ENCODE data around the gene KLHL3.

Gene KLHL3

GRCh38 chr5:137708796-137709559 lies 26.9 kb downstream of the KLHL3 start:
- no peak for DNase-seq (ENCODE audit: low read depth in 3 of 3)

GRCh38 chr5:137708062-137708461 lies 27.8 kb downstream of the KLHL3 start:
- DNase-seq (ENCODE audit: low read depth in 3 of 3): no peak

GRCh38 chr5:137706841-137707240 lies 29.0 kb downstream of the KLHL3 start:
- no peak for DNase-seq (ENCODE audit: low read depth in 3 of 3)

- no peak for DNase-seq (ENCODE audit: low read depth in 3 of 3)
Observed at GRCh38 chr5:137705106-137705505, 30.8 kb downstream of the KLHL3 start.

- DNase-seq (ENCODE audit: low read depth in 3 of 3): no peak
Observed at GRCh38 chr5:137703565-137703964, 32.3 kb downstream of the KLHL3 start.

- no peak for DNase-seq (ENCODE audit: low read depth in 3 of 3)
Observed at GRCh38 chr5:137700282-137700680, 35.6 kb downstream of the KLHL3 start.

- DNase-seq (ENCODE audit: low read depth in 3 of 3): no peak
Observed at GRCh38 chr5:137699336-137700281, 36.3 kb downstream of the KLHL3 start.

- DNase-seq (ENCODE audit: low read depth in 3 of 3): peak in 1 of 3 experiments; percentile 10
Observed at GRCh38 chr5:137696481-137696880, 39.4 kb downstream of the KLHL3 start.

GRCh38 chr5:137695651-137696428 lies 40.0 kb downstream of the KLHL3 start:
- DNase-seq (ENCODE audit: low read depth in 3 of 3): no peak

GRCh38 chr5:137693951-137694721 lies 41.8 kb downstream of the KLHL3 start:
- no peak for DNase-seq (ENCODE audit: low read depth in 3 of 3)

GRCh38 chr5:137693307-137693950 lies 42.5 kb downstream of the KLHL3 start:
- DNase-seq (ENCODE audit: low read depth in 3 of 3): no peak

- no peak for DNase-seq (ENCODE audit: low read depth in 3 of 3)
Observed at GRCh38 chr5:137689306-137689705, 46.6 kb downstream of the KLHL3 start.

- DNase-seq (ENCODE audit: low read depth in 3 of 3): no peak
Observed at GRCh38 chr5:137688210-137688840, 47.6 kb downstream of the KLHL3 start.

GRCh38 chr5:137684761-137685160 lies 51.1 kb downstream of the KLHL3 start:
- no peak for DNase-seq (ENCODE audit: low read depth in 3 of 3)

GRCh38 chr5:137681191-137681590 lies 54.7 kb downstream of the KLHL3 start:
- no peak for DNase-seq (ENCODE audit: low read depth in 3 of 3)

GRCh38 chr5:137679910-137680309 lies 56.0 kb downstream of the KLHL3 start:
- DNase-seq (ENCODE audit: low read depth in 3 of 3): no peak

- no peak for DNase-seq (ENCODE audit: low read depth in 3 of 3)
Observed at GRCh38 chr5:137679195-137679594, 56.7 kb downstream of the KLHL3 start.

GRCh38 chr5:137672881-137673280 lies 63.0 kb downstream of the KLHL3 start:
- DNase-seq (ENCODE audit: low read depth in 3 of 3): no peak

- DNase-seq (ENCODE audit: low read depth in 3 of 3): no peak
Observed at GRCh38 chr5:137672001-137672400, 63.9 kb downstream of the KLHL3 start.

GRCh38 chr5:137669811-137670210 lies 66.1 kb downstream of the KLHL3 start:
- DNase-seq (ENCODE audit: low read depth in 3 of 3): no peak

Data from stimulated activated CD4-positive, alpha-beta T cell treated with anti-CD3 and anti-CD28 coated beads, TNF-alpha, amount 100 ng/mL, for 4 hours (primary cell).